ENCODE measurements around the gene CYP2W1. TPM values are rescaled to one million over a fixed set of nuclear protein-coding genes. Genes with fewer than 3 reads are reported as not detected.

CYP2W1 gene
- total RNA-seq, 4 donors from 2014 or later: 2.3 to 23.1 (median 2.5) TPM; not detected in 1

DNA sequence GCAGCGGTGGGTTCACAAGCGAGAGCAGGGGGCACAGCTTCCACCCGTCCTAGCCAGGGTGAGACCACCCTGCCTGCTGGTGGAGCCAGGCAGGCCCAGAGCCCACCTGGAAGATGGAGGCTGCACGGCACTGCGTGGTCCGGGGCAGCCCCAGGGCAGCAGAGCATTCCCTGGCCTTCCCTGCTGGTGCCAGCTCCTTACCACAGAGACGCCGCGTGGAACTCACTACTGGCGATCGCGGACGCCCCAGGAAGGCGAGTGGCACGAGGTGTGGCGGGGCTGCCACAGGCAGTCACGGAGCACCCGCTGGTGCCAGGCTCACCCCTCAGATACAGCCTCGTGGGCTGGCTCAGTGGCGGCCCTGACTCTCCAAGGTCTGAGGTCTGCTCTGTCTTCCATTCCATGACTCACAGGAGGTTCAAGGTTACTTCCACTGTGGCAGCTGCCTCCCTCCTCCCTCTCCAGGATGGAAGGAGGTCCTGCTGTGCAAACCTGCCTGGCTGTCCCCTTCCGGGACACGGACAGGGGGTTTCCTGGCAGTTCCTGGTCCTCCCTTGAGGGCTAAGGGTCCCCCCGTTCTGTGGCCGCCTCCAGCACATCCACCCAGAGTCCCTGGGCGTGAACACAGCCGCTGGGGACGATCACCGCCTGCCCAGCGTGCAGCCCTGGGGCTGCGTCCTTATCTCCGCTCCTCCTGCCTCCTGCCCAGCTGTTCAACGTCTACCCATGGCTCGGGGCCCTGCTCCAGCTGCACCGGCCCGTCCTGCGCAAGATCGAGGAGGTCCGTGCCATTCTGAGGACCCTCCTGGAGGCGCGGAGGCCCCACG, 3.1 kb downstream of the CYP2W1 start:
- Histone ChIP-seq H3K9me3 (no peaks in the 10 kb centered on the region), H3K27ac (peak overlapping the region in 1 of 4 donors; percentile 12), H3K4me1 (peaks cover 0 to 31% (median 0%) of the 10 kb centered on the region in 4 donors), H3K36me3 (no peaks in the 10 kb centered on the region), H3K27me3 (peaks cover 0 to 5% of the 10 kb centered on the region in 2 donors), H3K4me3 (peak overlapping the region in 2 of 4 donors; percentile 2 to 19)
- peak in 2 of 3 donors; percentile 59 to 65 for DNase-seq
- peak in 1 of 2 donors; percentile 14 for TF ChIP-seq POLR2A (IDR thresholded peaks at IDR 0.05)
- TF ChIP-seq, protein P1, sequence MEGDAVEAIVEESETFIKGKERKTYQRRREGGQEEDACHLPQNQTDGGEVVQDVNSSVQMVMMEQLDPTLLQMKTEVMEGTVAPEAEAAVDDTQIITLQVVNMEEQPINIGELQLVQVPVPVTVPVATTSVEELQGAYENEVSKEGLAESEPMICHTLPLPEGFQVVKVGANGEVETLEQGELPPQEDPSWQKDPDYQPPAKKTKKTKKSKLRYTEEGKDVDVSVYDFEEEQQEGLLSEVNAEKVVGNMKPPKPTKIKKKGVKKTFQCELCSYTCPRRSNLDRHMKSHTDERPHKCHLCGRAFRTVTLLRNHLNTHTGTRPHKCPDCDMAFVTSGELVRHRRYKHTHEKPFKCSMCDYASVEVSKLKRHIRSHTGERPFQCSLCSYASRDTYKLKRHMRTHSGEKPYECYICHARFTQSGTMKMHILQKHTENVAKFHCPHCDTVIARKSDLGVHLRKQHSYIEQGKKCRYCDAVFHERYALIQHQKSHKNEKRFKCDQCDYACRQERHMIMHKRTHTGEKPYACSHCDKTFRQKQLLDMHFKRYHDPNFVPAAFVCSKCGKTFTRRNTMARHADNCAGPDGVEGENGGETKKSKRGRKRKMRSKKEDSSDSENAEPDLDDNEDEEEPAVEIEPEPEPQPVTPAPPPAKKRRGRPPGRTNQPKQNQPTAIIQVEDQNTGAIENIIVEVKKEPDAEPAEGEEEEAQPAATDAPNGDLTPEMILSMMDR (IDR thresholded peaks at IDR 0.05): no peak

DNA sequence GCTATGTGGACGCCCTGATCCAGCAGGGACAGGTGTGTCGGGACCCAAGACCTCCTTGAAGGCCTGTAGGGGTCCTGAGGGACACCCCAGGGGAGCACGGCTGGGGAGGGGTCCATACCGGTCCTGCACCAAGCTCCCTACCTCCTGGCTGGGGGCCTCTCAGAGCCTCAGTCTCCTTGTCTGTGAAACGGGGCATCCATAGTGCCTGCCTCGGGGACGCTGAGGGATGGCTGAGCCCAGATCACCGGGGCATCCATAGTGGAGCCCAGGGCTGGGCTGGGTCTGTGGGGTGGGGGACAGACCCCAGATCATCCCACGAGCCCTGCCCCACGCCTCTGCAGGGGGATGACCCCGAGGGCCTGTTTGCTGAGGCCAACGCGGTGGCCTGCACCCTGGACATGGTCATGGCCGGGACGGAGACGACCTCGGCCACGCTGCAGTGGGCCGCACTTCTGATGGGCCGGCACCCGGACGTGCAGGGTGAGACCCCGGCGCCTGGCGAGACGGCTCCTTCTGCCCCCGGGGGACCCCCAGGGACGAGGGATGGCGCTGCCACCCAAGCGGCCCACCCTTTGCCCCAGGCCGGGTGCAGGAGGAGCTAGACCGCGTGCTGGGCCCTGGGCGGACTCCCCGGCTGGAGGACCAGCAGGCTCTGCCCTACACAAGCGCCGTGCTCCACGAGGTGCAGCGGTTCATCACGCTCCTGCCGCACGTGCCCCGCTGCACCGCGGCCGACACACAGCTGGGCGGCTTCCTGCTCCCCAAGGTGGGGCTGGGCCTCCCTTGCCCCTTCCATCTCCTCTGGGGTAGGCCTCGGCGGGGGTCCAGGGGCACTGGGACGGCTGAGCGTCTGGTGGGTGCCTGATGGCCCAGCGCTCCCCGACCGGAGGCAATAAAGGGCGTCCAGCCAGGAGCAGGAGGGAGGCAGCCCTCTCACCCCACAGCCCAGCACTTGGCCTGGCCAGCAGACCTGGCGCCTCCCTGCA, 4.1 kb downstream of the CYP2W1 start:
- H3K27me3 ChIP-seq: peaks cover 0 to 5% of the 10 kb centered on the region in 2 donors
- H3K4me1 ChIP-seq: peaks cover 0 to 31% (median 0%) of the 10 kb centered on the region in 4 donors
- no peak for TF ChIP-seq POLR2A (IDR thresholded peaks at IDR 0.05)
- TF ChIP-seq, protein P1 (IDR thresholded peaks at IDR 0.05): no peak
- H3K36me3 ChIP-seq: no peaks in the 10 kb centered on the region
- DNase-seq: no peak
- H3K9me3 ChIP-seq: no peaks in the 10 kb centered on the region
- H3K4me3 ChIP-seq: peak overlapping the region in 2 of 4 donors; percentile 2 to 19
- H3K27ac ChIP-seq: peak overlapping the region in 1 of 4 donors; percentile 12

DNA sequence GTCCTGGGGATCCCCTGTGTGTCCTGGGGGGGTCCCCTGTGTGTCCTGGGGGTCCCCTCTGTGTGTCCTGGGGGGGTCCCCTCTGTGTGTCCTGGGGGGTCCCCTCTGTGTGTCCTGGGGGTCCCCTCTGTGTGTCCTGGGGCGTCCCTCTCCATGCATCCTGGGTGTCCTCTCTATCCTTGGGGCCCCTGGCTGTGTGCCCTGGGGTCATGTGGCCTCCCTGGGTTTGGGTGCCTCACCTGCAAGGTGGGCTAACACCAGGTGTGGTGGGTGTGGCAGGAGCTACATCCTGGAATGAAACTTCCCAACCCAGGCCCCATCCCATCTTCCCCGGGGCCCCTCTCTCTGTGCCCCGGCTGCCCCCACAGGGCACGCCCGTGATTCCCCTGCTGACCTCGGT, 4.9 kb downstream of the CYP2W1 start:
- Histone ChIP-seq H3K27ac (no peak overlapping the region), H3K4me1 (peaks cover 0 to 31% (median 1%) of the 10 kb centered on the region in 4 donors)
- no peak for TF ChIP-seq POLR2A (IDR thresholded peaks at IDR 0.05)
- TF ChIP-seq, protein P1 (IDR thresholded peaks at IDR 0.05): no peak

DNA sequence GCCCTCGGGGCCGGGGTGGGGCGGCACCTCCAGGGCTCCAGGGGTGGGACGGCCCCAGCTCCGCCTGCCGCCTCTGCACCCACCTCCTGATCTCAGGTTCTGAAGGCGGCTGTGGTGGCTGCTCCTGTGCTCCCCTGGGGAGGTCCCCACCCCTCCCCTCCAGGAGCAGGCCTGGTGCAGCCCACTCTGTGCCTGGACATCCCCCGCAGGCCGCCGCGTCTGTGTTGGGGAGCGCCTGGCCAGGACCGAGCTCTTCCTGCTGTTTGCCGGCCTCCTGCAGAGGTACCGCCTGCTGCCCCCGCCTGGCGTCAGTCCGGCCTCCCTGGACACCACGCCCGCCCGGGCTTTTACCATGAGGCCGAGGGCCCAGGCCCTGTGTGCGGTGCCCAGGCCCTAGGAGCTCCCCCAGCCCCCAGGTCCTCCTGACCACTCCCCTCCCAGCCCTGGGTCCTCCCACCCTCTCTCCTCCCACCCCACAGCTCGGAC, 5.5 kb downstream of the CYP2W1 start:
- peaks cover 0 to 30% (median 3%) of the 10 kb centered on the region in 4 donors for H3K4me1 ChIP-seq
- no peak for DNase-seq
- H3K36me3 ChIP-seq: no peaks in the 10 kb centered on the region
- H3K9me3 ChIP-seq: no peaks in the 10 kb centered on the region
- H3K27ac ChIP-seq: no peak overlapping the region
- TF ChIP-seq, protein P1 (IDR thresholded peaks at IDR 0.05): no peak
- no peak for TF ChIP-seq POLR2A (IDR thresholded peaks at IDR 0.05)
- H3K4me3 ChIP-seq: no peak overlapping the region
- peaks cover 0 to 5% of the 10 kb centered on the region in 2 donors for H3K27me3 ChIP-seq

More for the DNA sequence above, 4.9 kb downstream of the CYP2W1 start:
- H3K36me3 ChIP-seq: no peaks in the 10 kb centered on the region
- no peak overlapping the region for H3K4me3 ChIP-seq
- H3K27me3 ChIP-seq: peaks cover 0 to 5% of the 10 kb centered on the region in 2 donors
- no peaks in the 10 kb centered on the region for H3K9me3 ChIP-seq
- no peak for DNase-seq

DNA sequence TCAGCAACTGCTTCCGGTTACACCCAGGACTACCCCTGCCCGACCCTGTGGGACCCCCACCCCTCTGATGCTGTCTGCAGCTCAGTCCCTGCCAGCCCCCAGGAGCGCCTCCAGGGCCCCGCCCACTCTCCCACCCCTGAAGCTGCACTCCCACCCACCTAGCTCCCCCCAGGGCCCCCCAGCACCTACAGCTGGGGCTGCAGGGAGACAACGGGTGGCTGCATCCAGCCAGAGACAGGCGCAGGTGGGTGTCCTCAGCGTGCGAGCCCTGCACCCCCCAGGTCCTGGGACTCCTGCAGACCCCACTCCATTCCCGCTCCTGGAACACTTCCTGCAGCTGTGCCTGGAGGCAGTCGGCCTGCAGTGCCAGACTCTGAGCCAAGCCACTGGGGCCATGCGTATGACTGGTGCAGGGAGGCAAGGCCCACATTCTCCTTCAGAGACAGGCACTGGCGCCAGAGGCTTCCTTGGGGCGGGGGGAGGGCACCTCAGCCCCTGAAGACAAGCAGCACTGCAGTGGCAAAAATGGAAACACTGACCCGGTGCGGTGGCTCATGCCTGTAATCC, 6.1 kb downstream of the CYP2W1 start:
- no peak overlapping the region for H3K27ac ChIP-seq
- peaks cover 0 to 5% of the 10 kb centered on the region in 2 donors for H3K27me3 ChIP-seq
- DNase-seq: no peak

More for the DNA sequence above, 6.1 kb downstream of the CYP2W1 start:
- Histone ChIP-seq H3K4me1 (peaks cover 0 to 35% (median 3%) of the 10 kb centered on the region in 4 donors), H3K9me3 (no peaks in the 10 kb centered on the region), H3K4me3 (no peak overlapping the region), H3K36me3 (no peaks in the 10 kb centered on the region)
- TF ChIP-seq, protein P1 (IDR thresholded peaks at IDR 0.05): no peak
- TF ChIP-seq POLR2A (IDR thresholded peaks at IDR 0.05): no peak
